A549 (cell line): ENCODE results near the gene LSM10.

ENCODE experiments used
- BHLHE40 ChIP-seq: IDR thresholded peaks from 2 replicates; pipeline ENCODE4 v1.6.1; 2012; ENCODE audit warnings: low read depth, low read length, inconsistent platforms
- ELK1 ChIP-seq: fragments of 150-350 bp; IDR thresholded peaks from 2 replicates; pipeline ENCODE4 v1.6.1; 2014; ENCODE audit warnings: low read depth, mild to moderate bottlenecking, low read length
- RCOR1 ChIP-seq: fragments of 150-350 bp; IDR thresholded peaks from 2 replicates; pipeline ENCODE4 v1.6.1; 2014; ENCODE audit warnings: antibody characterized with exemption, low read length, low read depth

GRCh38 chr1:36397378-36398230, at the start of gene LSM10:
- no peak for TF ChIP-seq ELK1
- no peak for TF ChIP-seq RCOR1
- no peak for TF ChIP-seq BHLHE40
